ENCODE results near the gene CYP4B1. TPM values are rescaled to one million over a fixed set of nuclear protein-coding genes. Genes with fewer than 3 reads are reported as not detected.

CYP4B1 gene
- total RNA-seq, result not detected in 2 replicates

DNA sequence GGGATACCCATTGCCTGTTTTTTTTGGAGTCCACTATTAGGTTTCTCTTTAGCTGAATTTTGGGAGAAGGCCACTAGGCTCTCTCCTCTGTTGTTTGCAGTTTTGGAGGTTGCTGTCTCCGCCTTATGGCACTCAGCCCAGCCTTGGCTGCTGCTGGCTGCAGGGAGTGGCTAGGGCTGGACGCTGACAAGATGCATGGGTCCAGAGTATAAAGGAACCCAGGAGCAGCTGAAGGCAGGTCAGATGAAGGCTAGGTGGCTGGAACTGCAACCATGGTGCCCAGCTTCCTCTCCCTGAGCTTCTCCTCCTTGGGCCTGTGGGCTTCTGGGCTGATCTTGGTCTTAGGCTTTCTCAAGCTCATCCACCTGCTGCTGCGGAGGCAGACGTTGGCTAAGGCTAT is at the start of gene CYP4B1:
CYP4B1 (plus strand) TSS at position 237 of the 400 bp plus-strand sequence; CDS start at position 273, 36 bp downstream.

Other genes with a start within 250 kb of the CYP4B1 start
- not detected in 2 replicates for gene KNCN, start 247.4 kb upstream of the CYP4B1 start, total RNA-seq
- 11.9 and 16.4 TPM in 2 replicates for gene MKNK1, start 194.8 kb upstream of the CYP4B1 start, total RNA-seq
- 2.9 and 8.0 TPM in 2 replicates for gene MOB3C, start 182.2 kb upstream of the CYP4B1 start, total RNA-seq
- 34.4 and 39.4 TPM in 2 replicates for gene ATPAF1, start 130.7 kb upstream of the CYP4B1 start, total RNA-seq
- not detected in 2 replicates for gene TEX38, start 127.2 kb upstream of the CYP4B1 start, total RNA-seq
- gene EFCAB14, start 79.9 kb upstream of the CYP4B1 start, total RNA-seq, result 34.2 and 55.8 TPM in 2 replicates
- gene CYP4A11, start 142.4 kb downstream of the CYP4B1 start, total RNA-seq, result not detected in 2 replicates
- gene CYP4X1, start 224.6 kb downstream of the CYP4B1 start, total RNA-seq, result 1.4 TPM in 1 of 2 replicates, not detected in the other

All from mesangial cell (primary cell).